Limb (tissue), 2 donors: ENCODE data around the gene COL8A2.
"Not testable (repeated sequence)": the region's sequence is repeated elsewhere in the genome, so short reads cannot be mapped to it uniquely, and the experiment has no call there.

ENCODE experiments used
- DNase-seq, 2 donors: peaks; one replicate each; pipeline ENCODE4 v3.0.0-alpha.2; 2016; ENCODE audit errors: extremely low spot score in 2 of 2

The COL8A2 gene

DNA sequence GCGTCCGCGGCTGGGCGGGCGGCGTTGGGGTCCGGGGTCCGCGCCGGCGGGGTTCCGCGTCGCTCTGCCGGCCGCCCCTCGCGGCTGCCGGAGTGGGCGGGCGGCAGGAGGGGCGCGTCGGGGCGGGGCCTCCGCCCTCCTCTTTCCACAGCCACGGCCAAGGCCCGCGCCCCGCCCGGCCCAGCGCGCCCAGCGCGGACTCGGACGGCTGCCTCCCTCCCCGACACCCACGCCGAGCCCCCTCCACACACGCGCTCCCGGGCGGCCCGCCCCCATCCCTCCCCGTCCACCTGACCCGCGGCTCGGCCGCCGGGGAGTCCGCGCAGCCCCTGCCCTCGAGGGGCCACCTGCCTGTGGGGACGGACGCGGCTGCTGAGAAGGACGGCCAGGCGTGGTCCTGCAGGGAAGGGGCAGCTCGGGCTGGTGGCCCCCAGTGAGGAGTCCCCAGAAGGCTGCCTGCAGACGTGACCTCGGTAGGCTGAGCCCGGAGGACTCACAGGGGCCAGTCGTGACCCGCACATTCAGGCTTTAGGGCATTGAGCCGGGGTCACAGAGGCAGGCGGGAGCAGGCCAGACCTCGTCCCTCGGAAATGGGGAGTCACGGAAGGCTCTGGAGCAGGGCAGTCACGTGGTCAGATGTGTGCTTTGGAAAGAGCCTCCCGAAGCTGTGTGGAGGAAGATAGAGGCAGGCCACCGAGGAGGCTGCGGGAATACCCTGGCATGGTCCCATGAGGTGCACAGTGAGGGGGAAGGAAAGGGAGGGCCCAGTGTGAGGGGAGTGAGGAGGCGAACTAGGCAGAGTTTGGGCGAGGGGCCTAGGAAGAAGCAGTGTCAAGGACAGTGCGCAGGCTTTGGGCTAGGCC lies at the start of gene COL8A2:
COL8A2 (minus strand) TSS at position 94 of the 863 bp plus-strand sequence. CDS start 24,980 bp downstream, outside the sequence.
- peak in 1 of 2 donors; percentile 70 for DNase-seq

DNA sequence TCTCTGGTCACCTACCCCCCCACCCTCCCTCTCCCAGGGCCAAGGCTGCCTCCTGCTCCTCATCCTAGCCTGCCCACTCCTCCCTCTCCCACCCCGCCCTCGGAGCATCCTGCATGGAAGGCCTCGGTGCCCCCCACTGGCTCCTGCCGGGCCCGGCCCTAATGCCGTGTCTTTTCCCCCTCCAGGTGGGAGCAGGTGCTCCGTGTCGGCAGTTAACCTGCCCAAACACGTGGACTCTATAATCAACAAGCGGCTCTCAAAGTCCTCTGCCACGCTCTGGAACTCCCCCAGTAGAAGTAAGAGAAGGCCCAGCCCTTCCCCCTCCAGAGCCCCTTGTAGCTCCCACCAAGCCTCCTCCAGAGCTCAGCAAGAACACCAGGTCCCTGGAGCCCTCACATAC lies 49.7 kb upstream of the COL8A2 start:
- DNase-seq: no peak

DNA sequence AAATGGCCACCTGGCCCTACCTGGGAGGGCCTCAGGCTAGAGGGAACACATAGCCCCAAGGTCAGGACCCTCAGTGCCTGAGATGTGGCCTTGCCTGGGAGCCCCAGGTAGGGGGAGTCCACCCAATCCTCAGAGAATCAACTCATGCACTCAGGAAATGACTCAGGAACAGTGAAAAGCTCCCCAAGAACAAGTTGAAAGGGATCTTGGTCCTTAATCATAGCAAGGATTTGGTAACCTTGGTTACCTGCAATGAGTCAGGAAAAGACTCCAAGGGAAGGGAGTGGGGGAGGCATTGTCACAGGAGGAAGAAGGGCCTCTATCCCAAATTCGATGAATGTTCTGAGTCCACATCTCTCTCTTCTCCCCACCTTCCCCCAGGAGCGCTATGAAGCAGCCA lies 48.0 kb upstream of the COL8A2 start:
- DNase-seq: no peak

DNA sequence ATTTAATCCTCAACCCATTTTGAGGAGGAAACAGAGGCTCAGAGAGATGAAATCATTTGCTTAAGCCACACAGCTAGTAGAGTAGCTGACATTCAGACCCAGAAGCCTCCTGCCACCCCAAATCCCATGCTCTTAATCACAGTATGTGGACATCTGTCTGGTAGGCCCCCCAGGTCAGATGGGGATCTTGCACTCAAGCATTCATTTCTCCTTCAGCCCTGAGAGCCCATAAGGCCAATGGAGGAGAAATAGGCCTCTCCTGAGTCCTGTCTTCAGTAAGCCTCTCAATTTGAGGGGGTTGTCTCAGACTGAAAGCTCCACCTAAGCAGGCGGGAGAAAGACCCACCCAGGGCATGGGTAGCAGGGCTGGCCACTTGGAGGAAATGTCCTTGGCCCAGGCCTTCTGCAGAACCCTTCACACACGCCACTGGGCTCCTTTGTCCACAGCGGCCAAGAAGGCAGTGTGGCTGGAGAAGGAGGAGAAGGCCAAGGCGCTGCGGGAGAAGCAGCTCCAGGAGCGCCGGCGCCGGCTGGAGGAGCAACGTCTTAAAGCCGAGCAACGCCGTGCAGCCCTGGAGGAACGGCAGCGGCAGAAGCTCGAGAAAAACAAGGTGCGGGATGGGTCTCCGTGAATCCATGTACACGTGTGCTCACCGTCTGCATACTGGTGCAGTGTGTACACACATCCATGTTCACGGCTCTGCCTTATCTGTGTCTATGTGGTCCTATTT lies 47.2 kb upstream of the COL8A2 start:
- DNase-seq: no peak

DNA sequence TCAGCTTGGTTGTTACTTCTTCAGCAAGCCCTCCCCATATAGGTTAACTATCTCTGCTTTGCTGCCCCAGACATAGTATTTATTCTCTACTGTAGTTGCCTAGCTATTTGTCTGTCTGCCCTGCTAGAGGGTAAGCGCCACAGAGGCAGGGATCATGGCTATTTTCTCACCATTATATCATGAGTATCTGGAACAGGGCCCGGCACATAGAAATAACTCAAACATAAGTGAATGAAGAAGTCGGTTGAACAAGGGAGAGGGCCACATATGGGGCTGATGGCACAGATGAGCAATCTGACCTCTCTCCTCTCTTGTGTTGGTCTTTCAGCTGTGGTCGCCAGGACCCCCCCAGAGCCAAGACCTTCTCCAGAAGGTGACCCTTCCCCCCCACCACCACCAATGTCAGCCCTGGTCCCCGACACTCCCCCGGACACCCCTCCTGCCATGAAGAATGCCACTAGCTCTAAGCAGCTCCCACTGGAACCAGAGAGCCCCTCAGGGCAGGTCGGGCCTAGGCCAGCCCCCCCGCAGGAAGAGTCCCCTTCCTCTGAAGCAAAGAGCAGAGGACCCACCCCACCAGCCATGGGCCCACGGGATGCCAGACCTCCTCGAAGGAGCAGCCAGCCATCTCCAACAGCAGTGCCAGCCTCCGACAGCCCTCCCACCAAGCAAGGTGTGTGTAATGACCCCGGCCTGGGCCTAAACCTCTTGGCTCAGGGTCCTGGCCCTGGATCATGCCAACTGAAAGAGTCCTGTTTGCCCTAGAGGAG lies 45.8 kb upstream of the COL8A2 start:
- no peak for DNase-seq

DNA sequence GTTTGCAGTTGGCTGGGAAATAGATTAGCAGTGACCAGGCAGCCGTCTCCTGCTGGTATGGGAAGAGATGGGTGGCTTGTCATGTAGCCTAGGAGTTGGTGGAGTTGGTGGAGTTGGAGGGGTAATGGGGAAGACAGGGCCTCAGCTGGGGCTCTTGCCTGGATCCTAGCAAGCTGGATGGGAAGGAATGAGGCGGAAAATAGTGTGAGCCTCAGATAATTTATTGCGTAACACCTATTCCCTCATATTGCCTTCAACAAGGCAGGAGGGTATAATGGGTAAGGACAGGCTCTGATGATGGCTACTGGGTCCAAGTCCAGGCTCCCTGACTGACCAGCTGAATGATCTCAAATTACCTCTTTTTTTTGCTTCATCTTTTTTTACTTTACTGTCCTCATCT lies 43.5 kb upstream of the COL8A2 start:
- no peak for DNase-seq

DNA sequence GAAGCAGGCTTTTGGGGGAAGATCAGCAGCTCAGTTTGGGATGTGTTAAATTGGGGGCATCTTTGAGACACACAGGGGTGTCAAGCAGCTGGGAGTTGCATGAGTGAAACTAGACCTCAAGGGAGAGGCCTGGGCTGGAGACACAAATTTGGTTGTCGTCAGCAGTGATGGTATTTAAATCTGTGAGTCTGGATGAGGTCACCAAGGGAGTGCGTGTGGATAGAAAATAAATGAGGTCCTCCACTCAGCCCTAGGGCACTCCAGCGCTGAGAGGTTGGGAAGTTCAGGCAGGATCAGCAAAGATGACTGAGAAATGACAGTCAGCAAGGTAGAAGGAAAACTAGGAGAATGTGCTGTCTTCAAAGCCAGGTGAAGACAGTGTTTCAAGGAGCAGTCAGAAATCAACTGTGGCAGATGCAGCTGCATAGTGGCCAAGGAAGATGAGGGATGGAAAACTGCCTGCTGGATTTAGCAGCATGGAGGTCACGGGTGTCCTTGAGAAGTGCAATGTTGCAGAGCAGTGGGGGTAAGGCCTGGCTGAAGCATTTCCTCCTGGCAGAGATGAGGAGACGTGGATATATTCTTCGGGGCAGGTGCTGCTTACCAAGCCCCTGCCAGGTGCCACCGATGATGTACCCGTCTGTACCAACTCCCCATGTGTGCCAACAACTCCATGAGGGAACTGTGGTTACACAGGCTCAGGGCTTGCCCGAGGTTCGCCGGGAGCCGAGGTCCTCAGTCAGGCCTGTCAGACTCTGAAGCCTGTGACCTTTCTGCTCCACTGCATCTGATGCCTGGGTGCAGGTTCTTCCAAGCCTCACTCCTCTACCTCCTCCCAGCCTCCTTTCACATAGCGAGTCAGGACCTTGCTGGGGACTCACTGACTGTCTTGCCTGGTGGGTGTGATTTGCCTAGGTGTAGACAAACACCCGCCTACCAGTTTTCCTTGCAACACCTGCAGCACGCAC lies 42.2 kb upstream of the COL8A2 start:
- no peak for DNase-seq

DNA sequence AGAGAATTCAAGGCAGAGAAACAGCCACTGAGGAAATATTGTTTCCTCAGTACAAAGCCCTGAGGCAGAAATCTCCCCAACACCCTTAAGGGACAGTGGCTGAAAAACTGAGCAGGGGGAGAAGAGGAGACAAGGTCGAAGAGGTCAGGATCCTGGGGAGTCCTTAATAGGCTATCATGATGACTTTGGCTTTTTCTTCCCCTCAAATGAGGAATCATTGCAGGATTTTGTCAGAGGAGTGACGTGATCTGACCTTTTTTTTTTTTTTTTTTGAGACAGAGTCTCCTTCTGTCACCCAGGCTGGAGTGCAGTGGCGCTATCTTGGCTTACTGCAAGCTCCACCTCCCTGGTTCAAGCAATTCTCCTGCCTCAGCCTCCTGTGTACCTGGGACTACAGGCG lies 41.1 kb upstream of the COL8A2 start:
- DNase-seq: no peak

DNA sequence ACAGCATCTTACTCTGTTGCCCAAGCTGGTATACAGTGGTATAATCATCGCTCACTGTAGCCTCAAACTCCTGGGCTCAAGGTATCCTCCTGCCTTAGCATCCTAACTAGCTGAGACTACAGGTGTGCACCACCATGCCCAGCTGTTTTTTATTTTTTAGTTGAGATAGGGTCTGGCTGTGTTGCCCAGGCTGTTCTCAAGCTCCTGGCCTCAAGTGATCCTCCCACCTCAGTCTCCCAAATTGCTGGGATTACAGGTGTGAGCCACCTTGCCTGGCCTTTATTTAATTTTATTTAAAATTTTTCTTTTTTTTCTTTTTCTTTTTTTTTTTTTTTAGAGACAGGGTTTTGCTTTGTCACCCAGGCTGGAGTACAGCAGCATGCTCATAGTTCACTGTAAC lies 40.1 kb upstream of the COL8A2 start:
- DNase-seq: no peak

DNA sequence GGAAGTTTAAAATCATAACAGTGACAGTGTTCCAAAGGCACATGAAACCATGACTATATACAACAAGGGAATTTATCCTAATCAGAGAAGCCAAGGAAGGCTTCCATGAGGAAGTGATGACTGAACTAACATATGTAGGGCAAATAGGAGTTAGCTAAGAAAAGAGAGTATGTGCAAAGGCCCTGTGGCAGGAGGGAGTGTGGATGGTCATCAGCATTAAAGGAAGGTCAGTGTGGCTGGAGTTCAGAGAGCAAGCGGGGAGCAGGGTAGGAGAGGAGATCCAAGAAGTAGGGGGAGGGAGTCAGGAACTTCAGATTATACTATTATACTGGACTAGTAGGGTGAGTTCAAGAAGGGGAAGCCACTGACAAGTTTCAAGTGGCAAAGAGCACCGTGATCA lies 39.3 kb upstream of the COL8A2 start:
- DNase-seq: no peak

DNA sequence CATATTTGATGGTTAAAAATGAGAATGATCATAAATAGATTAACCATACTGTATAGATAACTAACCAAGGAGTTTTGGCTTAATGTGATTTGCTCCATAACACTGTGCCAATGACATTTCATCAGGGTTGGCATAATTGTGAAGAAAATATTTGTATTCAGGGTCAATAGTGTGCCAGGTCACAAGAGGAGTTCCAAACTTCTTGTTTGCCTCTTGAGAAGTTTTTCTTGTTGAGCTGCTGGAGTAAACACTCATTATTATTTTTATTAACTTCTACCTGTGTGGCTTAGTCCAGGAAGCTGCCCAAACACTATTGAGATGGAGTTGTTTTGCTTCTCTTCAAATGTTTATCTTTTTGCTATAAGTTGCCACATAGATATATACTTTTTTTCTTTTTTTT lies 38.4 kb upstream of the COL8A2 start:
- DNase-seq: no peak

DNA sequence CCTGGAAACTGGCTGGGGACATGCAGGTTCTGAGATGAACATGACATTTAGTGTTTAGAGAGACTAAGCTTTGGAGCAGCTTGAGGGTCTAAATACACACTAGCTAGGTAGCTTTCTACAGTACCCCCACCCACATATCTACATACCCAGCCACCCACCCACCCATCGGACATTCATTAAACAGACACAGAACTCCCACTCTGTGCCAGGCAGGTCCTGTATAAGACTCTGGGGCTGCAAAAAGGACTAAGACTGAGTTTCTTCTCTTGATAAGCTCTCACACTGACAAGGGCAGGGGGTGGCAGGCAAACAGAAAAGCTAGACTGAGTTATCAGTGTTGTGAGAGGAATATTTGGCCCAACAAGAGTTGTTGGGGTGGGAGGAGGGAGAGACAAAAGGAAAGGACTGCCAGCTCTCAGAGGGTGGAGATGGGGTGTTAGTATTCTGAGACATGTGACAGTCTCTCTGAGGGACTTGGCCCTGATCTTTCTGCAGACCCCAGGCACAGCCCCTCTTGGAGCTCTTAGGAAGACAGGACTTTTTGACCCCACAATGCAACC lies 37.7 kb upstream of the COL8A2 start:
- no peak for DNase-seq

DNA sequence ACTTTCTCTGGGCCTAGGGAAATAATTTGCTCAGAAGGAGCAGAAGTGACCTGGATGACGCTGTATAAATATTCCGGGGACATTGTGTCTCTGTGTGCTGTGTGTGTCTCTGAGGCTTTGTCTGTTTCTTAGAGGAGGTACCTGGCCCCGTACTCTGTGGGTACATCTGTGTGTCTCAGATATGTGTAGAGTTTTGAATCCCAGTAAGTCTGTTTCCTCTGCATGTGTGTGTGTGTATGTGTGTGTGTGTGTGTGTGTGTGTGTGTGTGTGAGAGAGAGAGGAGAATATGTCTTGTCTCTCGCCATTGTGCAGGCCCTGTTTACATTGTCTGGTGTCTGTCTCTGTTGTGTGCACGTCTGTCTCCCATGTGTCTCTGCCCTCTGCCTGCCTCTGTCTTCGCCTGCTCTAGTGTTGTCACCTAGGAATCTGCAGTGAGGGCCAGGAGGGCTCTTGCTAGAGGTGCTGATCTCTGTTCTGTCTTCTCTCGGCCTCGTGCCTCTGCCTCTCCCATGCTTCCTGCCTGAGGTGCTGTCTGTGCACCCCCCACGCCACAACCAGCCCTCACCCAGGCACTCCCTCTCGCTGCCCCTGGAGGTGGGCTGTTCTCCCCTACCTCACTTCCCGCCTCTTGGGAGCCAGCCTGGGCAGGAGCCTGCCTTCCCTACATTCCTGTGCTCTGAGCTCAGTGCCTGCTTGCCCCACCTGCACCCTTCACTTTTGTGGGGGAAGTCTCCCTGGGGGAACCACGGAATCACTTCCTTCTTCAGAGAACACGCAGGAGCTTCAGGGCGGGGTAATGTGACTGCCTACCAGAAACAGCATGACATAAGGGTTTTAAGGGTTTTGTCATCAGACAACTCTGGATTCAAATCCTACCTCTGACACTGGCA lies 36.9 kb upstream of the COL8A2 start:
- DNase-seq: no peak

DNA sequence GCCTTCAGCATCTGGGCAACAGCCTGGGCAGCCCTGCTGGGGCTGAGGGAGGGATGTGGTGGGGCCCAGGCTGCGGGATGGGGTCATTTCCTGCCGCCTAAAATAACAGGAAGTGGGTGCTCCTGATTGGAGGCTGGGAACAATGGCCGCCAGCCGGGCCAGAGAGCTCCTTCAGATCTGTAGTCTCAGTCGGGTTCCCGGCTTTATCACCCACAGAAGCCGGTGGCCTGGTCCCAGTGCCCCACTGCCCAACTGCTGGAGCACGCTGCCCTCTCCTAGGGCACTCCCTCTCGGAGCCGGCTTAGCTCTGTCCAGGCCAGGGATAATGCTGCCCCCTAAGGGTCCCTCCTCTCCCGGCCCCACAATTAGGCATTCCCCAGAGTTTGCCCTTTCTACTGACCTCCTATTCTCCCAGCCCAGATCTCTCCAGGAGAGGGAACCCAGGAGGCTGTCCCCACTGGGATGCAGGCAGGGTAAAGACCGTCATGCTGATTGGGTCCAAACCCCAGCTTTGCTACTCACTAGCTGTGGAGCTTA lies 36.0 kb upstream of the COL8A2 start:
- DNase-seq: peak in 1 of 2 donors; percentile 60

DNA sequence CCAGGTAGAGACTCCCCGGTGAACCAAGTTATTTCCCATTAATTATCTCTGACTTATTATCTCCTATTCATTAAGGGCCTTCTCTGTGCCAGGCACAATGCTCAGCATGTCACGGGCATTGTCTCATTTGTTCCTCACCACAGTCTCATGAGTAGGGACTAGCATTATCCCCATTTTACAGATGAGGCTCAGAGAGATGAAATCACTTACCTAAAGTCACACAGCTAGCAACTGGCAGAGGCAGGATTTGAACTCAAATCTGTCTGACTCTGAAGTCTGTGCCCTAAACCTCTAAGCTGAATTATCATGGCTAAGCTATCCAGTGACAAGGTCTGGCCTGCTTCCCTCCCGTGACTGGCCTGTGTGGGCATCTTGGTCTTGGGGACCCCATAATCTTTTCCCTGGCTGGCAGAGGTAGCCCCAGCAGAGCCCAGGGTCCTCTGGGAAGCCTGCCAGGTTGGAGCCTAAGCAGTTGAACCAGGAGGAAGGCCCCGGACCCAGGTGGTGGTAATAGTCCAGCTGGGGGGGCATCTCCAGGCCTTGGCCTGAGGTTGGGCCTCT lies 35.4 kb upstream of the COL8A2 start:
- no peak for DNase-seq

DNA sequence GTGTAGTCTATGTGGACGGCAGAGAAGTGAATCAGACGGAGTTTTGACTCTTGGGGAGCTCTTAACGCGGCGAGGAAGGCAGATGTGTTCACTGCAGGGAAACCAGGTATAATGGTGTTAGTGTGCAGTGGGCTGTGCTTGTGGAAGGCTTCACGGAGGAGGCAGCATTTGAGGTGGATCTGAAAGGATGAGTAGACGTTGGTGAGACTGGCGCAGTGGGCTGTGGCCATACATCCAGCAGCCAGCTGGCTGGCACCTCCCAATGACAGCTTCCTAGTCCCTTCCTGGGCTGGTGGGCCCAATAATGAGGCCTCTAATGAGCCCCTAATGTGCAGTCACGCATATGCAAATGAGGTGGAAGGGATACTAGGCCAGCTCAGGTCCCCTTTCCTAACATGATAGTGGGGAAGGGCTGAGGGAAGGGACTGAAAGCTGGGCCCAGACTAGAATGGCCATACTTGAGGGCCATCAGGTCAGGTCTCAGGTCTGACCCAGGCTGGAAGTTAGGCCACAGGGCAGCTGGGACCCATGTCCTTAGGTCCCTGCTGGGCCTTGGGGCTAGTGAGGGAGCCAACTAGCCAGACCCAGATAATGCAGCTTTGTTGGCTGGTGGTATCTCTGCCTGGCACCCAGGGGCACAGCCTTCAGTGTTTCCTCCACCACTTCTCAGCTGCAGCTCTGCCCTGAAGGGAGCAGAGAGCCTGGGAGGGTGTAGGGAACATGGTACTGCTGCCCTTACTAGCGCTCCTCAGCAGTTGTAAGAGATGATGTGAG lies 34.8 kb upstream of the COL8A2 start:
- no peak for DNase-seq

DNA sequence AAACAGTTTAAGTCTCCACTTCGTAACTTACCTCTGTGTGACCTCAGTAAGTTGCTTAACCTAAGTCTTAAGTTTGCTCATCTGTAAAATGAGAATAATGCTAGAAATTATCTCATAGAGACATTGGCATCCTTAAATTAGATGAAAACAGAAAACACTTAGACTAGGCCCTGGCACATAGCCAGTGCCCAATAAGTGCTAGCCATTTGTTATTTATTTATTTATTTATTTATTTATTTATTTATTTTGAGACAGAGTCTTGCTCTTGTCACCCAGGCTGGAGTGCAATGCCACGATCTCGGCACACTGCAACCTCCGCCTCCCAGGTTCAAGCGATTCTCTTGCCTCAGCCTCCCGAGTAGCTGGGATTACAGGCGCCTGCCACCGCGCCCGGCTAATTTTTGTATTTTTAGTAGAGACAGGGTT lies 33.8 kb upstream of the COL8A2 start:
- DNase-seq: not testable (repeated sequence)
